Measurements from ENCODE around the gene LMOD1.

Gene LMOD1

DNA sequence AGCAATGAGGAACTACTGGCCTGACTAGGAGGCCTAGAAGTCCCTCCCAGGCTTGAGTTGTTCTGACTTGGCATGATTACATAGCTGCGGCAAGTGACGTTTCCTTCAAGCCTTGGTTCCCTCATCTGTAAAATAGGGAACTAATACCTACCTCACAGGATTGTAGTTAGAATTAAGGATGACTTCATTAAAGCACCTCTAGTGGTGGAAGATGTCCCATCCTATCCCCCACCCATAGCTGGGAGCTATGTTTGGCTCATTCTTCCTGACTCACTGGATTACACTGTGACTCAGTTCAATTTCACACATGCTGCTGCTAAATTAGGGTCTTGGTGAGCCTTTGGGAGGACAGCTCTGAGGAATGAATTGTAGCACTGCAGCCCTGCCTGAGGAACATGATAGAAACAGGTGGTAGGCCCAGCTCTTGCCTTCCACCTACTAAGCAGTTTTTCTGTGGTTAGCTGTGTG is 63.6 kb downstream of the LMOD1 start:
- DNase-seq (ENCODE audit: low read depth) = peak; percentile 76
- H3K4me3 ChIP-seq (ENCODE audit: low read length) = no peak overlapping the region
- TF ChIP-seq, protein P1, sequence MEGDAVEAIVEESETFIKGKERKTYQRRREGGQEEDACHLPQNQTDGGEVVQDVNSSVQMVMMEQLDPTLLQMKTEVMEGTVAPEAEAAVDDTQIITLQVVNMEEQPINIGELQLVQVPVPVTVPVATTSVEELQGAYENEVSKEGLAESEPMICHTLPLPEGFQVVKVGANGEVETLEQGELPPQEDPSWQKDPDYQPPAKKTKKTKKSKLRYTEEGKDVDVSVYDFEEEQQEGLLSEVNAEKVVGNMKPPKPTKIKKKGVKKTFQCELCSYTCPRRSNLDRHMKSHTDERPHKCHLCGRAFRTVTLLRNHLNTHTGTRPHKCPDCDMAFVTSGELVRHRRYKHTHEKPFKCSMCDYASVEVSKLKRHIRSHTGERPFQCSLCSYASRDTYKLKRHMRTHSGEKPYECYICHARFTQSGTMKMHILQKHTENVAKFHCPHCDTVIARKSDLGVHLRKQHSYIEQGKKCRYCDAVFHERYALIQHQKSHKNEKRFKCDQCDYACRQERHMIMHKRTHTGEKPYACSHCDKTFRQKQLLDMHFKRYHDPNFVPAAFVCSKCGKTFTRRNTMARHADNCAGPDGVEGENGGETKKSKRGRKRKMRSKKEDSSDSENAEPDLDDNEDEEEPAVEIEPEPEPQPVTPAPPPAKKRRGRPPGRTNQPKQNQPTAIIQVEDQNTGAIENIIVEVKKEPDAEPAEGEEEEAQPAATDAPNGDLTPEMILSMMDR (conservative IDR thresholded peaks at IDR 0.05; ENCODE audit: low read length) = peak; percentile 50

DNA sequence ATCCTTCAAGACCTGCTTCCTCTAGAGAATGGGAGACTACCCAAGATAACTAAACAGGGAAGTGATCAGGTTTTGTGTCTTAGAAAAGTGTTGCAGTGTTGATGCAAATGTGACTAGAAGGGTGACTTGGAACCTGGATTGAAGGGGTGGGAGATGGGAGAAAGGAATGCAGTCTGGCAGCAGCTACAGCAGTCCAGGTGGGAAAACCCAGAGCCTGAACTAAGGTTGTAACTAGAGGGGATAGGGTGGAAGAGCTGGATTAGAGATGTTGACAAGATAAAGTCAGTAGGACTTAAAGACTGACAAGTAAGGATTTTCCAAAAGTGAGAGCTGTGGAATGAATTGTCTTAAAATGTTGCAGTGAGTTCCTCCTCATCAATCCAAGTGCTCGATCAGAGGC is 64.7 kb downstream of the LMOD1 start:
- TF ChIP-seq, protein P1 (conservative IDR thresholded peaks at IDR 0.05; ENCODE audit: low read length) = no peak
- no peak for DNase-seq (ENCODE audit: low read depth)

DNA sequence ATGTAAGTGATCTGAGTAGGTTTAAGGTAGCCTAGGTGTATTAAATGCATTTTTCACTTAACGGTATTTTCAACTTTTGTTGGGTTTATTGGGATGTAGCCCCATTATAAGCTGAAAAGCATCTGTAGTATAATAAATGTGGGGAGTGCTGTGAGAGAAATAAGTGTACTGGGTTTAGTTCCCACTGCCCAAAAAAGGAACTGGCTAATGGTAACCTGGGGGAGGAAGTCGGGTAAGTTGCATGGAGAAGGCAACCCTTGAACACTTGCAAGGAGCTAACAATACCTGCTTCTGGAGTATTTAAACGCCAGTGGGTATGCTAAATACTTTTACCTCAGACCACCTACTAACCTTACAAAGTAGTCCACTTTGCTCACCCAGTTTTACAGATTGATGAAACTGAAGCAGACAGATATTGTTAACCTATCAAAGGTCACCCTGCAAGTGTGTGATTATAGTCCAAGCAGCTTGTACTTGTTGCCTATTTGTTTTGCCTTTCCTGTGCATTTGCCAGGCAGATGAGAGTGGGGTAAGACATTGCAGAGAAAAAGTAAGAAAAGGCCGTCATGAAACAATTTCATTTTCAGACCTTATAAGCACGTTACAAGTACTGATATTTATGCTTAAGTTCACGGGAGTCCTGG is 65.3 kb downstream of the LMOD1 start:
- TF ChIP-seq, protein P1 (conservative IDR thresholded peaks at IDR 0.05; ENCODE audit: low read length) = no peak
- DNase-seq (ENCODE audit: low read depth) = no peak

More for the DNA sequence above, 64.7 kb downstream of the LMOD1 start:
- H3K4me3 ChIP-seq (ENCODE audit: low read length) = no peak overlapping the region

DNA sequence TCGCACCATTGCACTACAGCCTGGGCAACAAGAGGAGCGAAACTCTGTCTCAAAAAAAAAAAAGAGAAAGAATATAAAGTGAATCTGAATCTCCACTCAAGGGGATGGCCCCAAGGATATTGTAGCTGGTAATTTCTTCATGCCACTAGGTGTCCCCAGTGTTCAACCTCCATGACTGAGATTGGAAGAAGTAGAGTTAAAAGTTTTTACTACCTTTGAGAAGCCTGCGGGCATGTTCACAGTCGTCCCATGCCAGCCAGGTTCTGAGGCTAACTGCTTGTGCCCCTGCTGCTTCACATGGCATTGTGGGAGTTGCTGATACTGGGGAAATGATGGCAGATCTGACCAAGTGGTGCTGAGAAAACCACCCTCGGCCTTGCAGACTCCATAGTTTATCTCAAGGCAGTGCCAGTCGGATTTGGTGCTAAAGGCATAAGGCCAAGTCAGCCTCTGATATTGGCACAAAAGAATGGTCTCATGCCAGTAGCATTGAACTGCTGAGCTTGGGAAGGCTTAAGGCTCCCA is 68.4 kb downstream of the LMOD1 start:
- TF ChIP-seq, protein P1 (conservative IDR thresholded peaks at IDR 0.05; ENCODE audit: low read length) = peak; percentile 78
- no peak overlapping the region for H3K4me3 ChIP-seq (ENCODE audit: low read length)
- DNase-seq (ENCODE audit: low read depth) = peak; percentile 58

More for the DNA sequence above, 65.3 kb downstream of the LMOD1 start:
- no peak overlapping the region for H3K4me3 ChIP-seq (ENCODE audit: low read length)

DNA sequence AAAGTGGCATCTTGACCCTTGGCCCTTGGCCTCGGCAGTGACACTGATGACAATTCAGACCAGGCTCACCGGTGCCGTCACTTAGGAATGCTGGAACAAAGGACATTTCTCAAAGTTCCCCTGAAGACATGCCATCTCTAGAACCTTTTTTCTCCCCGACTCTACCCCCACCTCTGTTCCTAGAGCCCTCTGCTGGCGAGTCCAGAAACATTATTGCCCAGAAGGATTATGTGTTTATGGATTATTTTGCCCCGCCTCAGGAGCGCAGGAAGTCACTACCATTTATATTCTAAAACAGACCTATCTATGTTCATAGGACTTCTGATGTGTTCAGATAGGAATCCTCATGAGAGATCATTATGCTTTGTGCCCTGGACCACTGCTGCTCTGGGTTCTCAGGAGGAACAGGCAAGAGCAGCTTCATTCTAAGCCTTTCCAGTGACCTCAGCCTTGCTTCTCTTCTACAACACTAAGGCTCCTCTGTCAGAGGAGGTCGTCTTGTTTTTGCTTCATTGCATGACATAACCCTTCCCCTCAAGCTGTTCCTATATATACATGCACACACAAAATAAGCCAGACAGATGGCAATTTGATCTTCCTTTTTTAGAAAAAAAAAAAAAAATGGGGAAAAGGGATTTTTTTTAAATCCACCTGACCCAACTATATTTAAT is 70.1 kb downstream of the LMOD1 start:
- TF ChIP-seq, protein P1 (conservative IDR thresholded peaks at IDR 0.05; ENCODE audit: low read length) = peak; percentile 53
- DNase-seq (ENCODE audit: low read depth) = no peak
- H3K4me3 ChIP-seq (ENCODE audit: low read length) = no peak overlapping the region

DNA sequence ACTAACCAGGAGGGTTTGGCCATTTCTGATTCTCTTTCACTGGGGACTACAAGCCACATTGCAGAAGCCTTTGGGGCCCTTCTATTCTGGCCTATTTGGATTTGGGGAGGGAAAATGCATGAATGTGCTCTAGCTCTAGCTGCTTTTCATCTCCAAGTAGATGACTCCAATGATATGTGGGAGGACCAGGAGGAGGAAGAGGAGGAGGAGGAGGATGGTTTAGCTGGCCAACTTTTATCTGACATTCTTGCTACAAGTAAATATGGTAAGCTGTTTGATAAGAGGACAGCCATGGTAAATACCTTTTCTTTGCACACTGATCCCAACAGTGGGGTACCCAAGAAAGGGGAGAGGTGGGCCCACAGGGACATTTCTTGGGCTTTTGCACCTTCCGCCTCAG is 71.7 kb downstream of the LMOD1 start:
- DNase-seq (ENCODE audit: low read depth) = no peak
- H3K4me3 ChIP-seq (ENCODE audit: low read length) = no peak overlapping the region
- TF ChIP-seq, protein P1 (conservative IDR thresholded peaks at IDR 0.05; ENCODE audit: low read length) = no peak

DNA sequence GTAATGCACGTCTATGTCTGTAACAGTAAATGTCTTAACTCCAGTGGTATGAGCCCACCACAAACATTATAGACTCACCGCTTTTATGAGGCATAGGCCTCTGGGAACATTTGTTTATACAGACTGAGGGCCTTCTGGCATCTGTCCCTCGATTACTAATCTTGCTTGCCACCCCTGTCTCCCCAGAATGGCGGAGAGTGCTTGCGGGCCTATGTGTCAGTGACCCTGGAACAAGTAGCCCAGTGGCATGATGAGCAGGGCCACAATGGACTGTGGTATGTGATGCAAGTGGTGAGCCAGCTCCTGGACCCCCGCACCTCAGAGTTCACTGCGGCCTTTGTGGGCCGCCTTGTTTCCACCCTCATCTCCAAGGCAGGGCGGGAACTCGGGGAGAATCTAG is 76.0 kb downstream of the LMOD1 start:
- TF ChIP-seq, protein P1 (conservative IDR thresholded peaks at IDR 0.05; ENCODE audit: low read length) = no peak

More for the DNA sequence above, 76.0 kb downstream of the LMOD1 start:
- H3K4me3 ChIP-seq (ENCODE audit: low read length) = no peak overlapping the region
- DNase-seq (ENCODE audit: low read depth) = no peak
